GM18861 (cell line): ENCODE results near the gene RIBC2.
"Not testable (repeated sequence)": the region's sequence is repeated elsewhere in the genome, so short reads cannot be mapped to it uniquely, and the experiment has no call there.

Experiments used
- ATAC-seq: cut with Tn5 transposase; IDR thresholded peaks from one replicate; pipeline ENCODE4 v1.9.1; 2021; ENCODE audit not compliant: unreplicated experiment

Gene RIBC2

GRCh38 chr22:45447596-45447995 is 34.1 kb downstream of the RIBC2 start:
- not testable (repeated sequence) for ATAC-seq

DNA sequence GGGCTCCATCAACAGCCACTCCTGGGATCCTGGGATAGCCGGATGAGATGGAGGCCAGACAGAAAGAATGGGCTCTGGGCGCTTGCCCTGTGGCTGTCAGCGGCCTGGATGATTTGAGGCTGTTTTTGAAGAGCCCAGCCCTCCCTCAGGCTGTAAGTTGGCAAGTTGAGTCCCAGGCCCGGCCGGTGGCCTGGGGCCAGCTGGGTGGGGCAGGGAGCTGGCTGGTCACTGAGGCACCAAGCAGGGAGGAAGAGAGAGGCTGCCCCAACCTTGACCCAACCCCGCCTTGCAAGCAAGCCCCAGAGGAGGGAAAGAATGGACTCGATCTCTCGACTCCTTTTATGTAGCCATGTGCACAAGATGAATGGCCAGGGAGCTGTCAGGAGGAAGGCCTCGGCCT is 34.9 kb downstream of the RIBC2 start:
- ATAC-seq = no peak

DNA sequence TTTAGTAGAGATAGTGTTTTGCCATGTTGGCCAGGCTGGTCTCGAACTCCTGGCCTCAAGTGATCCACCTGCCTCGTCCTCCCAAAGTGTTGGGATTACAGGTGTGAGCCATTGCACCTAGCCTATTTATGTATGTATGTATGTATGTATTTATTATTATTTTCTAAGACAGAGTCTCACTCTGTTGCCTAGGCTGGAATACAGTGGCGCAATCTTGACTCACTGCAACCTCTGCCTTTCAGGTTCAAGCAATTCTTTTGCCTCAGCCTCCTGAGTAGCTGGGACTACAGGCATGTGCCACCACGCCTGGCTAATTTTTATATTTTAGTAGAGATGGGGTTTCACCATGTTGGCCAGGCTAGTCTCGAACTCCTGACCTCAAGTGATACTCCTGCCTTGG is 35.9 kb downstream of the RIBC2 start:
- not testable (repeated sequence) for ATAC-seq

DNA sequence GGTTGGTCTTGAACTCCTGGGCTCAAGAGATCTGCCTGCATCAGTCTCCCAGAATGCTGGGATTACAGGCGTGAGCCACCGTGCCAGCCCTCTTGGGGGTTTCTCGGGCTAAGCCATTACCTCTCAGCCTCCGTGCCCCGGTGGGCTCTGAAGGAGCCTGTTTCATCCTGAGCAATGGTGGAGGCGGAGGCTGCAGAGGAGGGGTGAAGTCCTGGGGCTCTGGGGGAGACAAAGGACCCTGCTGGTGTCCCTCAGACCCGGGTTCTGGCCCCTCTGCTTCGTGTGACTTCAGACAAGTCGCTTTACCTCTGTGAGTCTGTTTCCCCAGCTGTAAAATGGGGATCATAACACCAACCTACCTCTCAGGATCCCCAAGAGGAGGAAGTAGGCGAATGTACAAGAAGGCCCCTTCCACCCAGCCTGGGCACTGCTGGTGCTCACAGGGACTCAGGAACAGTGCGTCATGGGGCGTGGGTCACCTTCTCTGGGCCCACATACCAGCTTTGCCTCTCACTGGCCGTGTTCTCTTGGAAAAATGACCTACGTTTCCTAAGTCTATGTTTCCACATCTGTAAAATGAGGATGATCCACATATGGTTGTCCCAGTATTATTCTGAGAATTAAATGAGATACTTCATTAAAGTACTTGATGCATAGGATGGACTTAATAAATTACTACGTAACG is 36.8 kb downstream of the RIBC2 start:
- no peak for ATAC-seq

DNA sequence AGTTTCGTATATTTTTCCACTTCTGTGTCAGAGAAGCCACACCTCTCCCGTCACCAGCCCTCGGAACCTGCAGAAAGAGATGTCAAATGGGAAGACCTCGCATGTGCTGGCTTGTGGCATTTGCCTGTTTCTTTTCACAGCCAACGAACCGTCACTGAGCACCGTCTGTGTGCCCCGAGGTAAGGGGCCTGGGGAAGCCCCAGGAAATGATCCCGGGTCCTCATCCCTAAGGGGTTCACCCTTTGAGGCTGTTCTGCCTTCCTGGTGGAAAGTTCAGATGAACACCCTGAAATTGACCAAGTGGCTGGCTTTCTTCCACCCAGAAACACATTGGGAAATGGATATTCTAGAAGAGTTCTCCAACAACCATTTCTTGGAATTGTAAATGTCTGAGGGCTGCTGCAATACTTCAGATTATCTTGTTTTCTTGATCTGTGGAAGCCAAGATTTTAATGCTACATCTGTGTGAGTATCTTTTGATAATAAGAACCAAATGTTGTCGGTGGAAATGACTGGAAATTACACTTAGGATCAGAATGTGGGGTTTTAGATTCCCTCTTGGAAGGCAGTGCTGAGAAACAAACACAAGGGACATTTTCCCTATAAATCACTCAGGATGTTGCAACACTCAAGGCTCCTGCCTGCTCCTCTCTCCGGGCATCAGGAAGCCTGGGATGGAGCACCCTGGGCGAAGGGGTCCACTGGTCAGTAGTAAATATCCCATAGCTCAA is 37.6 kb downstream of the RIBC2 start:
- ATAC-seq = no peak

DNA sequence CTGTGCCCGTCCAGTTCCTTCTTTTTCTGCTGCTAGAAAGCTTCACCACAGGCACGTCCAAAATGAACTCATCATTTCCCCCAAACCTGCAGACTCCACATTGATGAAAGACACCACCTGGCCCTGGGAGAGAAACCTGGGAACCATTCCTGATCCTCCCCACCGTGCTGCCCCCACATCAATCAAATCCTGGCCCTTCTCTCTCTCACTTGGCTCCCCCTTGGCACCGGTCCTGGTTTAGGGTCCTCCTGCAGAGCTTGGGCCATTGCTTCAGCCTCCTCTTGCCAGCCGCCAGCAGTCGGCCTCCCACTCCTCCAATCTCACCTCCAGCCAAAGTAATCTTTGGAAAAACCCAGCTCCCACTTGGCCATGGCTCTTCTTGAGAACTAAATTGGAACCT is 38.5 kb downstream of the RIBC2 start:
- no peak for ATAC-seq

GRCh38 chr22:45452565-45453379 is 39.3 kb downstream of the RIBC2 start:
- ATAC-seq = no peak

- ATAC-seq = no peak
Observed at GRCh38 chr22:45453764-45454163, 40.3 kb downstream of the RIBC2 start.

DNA sequence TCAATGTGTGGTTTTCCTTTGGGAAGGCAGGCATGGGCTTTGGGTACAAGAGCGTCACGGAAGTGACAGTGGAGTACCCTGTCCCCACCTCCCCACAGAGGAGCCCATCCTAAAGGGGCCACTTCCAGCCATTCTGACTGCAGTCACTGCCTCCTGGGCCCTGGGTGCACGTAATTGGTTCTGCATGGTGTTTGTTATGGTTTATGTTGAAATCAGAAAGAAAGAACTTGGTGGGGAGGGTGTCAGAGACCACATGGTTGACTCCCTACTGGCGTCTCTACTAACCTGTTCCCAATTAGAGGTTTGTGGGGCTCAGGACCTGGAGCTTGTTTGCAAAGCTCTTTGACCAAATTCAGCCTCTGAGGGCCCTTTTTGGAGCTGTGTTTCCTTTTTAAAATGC is 40.8 kb downstream of the RIBC2 start:
- ATAC-seq = no peak

- no peak for ATAC-seq
Observed at GRCh38 chr22:45455212-45455611, 41.7 kb downstream of the RIBC2 start.

- ATAC-seq = no peak
Observed at GRCh38 chr22:45455621-45456020, 42.1 kb downstream of the RIBC2 start.

DNA sequence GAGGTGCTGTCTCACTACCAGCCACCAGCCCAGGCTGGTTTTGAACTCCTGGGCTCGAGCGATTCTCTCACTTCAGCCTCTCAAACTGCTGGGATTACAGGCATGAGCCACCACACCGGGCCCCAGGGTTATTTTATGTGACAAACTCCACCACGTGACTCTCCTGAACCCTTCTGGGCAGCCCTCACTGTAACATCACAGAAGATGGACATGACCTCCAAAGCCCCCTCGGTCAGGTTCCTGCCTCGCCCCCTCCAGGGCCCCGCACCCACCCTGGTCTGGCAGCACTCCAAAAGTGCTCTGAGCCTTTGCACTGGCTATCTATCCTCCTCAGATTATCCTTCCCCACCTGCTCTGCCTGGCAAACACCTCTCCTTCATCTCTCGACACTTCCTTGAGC is 43.3 kb downstream of the RIBC2 start:
- ATAC-seq = no peak

DNA sequence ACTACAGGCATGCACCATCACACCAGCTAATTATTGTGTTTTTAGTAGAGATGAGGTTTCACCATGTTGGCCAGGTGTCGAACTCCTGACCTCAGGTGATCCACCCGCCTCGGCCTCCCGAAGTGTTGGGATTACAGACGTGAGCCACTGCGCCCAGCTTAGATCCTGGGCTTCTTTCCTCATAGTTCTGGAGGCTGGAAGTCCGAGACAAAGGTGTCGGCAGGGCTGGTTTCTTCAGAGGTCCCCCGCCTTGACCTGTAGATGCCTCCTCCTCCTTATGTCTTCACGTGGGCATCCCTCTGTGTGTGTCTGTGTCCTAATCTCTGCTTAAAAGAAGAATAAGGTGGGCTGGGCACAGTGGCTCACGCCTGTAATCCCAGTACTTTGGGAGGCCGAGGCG is 45.0 kb downstream of the RIBC2 start:
- ATAC-seq = no peak

GRCh38 chr22:45459235-45459634 is 45.7 kb downstream of the RIBC2 start:
- ATAC-seq = no peak

DNA sequence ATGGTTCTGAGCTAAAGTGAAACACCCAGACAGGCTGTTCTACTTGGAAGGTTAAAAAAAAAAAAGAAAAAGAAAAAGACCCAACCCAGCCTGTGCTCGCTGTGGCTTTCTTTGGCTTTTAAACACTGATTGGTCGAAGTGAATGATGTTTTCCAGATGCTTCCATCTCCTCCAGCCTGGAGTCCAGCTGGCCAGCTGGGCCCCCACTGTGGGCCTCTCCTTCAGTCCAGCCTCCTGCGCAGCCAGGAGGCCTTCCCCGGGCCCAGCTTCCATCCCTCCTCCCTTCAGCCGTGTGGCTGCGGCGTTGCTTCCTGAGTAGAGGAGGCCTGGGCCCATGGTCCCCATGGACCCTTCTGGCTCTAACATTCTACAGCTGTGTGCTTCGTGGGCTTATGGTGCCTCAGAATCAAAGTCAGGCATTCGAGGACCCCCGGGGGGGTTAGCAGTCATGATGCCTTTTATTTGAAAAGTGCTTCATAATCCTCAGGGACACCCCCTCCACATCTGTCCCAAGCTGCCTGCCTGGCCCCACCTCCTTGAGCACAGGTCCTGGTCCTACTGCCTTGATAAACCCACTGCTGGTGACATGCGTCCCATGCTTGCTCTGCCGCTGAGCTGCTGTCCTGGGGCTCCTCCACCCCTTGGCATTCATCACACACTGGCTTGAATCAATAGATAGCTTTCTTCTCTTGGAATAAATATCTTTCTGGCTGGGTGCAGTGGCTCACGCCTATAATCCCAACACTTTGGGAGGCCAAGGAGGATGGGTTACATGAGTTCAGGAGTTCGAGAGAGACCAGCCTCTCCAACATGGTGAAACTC is 47.0 kb downstream of the RIBC2 start:
- ATAC-seq = no peak

GRCh38 chr22:45462034-45462655 is 48.7 kb downstream of the RIBC2 start:
- no peak for ATAC-seq

GRCh38 chr22:45463691-45464090 is 50.2 kb downstream of the RIBC2 start:
- ATAC-seq = not testable (repeated sequence)

DNA sequence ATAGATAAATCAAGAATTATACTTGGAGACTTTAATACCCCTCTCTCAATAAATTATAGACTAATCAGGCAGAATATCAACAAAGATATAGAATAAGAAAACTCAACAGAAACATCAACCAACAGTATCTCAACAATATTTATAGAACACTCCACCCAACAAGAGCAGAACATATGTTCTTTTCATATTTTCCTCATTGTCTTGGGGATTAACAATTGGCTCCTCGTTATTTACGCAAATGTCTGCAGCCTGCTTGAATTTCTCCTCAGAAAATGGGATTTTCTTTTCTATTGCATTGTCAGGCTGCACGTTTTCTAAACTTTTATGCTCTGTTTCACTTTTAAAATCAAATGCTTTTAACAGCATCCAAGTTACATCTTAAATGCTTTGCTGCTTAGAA is 52.1 kb downstream of the RIBC2 start:
- no peak for ATAC-seq

DNA sequence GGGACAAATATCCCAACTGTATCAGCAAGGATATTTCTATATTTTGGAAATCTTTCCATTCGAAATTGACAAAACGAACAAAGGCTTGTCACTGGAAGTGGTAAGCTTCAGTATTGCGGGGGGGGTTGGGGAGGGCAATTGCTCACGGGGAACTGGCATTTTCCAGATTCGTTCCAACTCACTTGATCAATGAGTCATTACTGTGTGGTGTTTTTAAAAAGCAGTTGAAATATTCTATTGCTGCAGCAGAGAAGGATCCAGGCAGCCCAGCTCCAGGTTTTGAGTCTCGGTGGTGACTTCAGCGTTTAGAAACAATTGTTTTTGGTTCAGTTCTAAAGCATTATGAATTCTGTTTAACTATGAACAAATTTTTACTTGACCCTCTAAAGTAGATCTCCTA is 55.4 kb downstream of the RIBC2 start:
- no peak for ATAC-seq

- no peak for ATAC-seq
Observed at GRCh38 chr22:45469281-45470073, 56.0 kb downstream of the RIBC2 start.
